GM19438 (cell line): ENCODE measurements around the gene CREBZF.
"Not testable (repeated sequence)": the region's sequence is repeated elsewhere in the genome, so short reads cannot be mapped to it uniquely, and the experiment has no call there.

Experiments used
- ATAC-seq: cut with Tn5 transposase; IDR thresholded peaks from one replicate; pipeline ENCODE4 v1.9.1; 2021; ENCODE audit warnings: low read depth; ENCODE audit not compliant: unreplicated experiment

The CREBZF gene

GRCh38 chr11:85627998-85628770 is 36.7 kb downstream of the CREBZF start, which contains the start of gene TMEM126B:
TMEM126B (plus strand) TSS chr11:85628593; CDS start chr11:85628608, 15 bp downstream.
- ATAC-seq: peak; percentile 99

GRCh38 chr11:85627332-85627997 is 37.5 kb downstream of the CREBZF start, which contains the start of gene DLG2:
DLG2 (minus strand) TSS chr11:85627344.
- ATAC-seq: peak; percentile 0

- ATAC-seq: no peak
Observed at GRCh38 chr11:85626496-85626895, 38.4 kb downstream of the CREBZF start.

GRCh38 chr11:85620256-85620655 is 44.7 kb downstream of the CREBZF start:
- ATAC-seq: no peak

- no peak for ATAC-seq
Observed at GRCh38 chr11:85619499-85619898, 45.4 kb downstream of the CREBZF start.

GRCh38 chr11:85611643-85612042 is 53.3 kb downstream of the CREBZF start:
- ATAC-seq: not testable (repeated sequence)
